Lung (tissue), 12 donors: ENCODE measurements around the gene THAP3. TPM values are rescaled to one million over a fixed set of nuclear protein-coding genes. Genes with fewer than 3 reads are reported as not detected.

Experiments used
- ATAC-seq: fragments of 200-7000 bp; cut with Tn5 transposase; one replicate; pipeline ENCODE4 v1.9.1; 2020; ENCODE audit warnings: moderate number of reproducible peaks; ENCODE audit not compliant: insufficient read depth, low FRiP score
- DNase-seq, 3 donors: peaks; one replicate each; pipeline ENCODE4 v3.0.0-alpha.2; 2013 to 2017
- H3K27ac ChIP-seq, 2 donors: one replicate each; pipeline ENCODE4 v1.5.1; 2013; ENCODE audit warnings: mild to moderate bottlenecking in 2 of 2, moderate library complexity in 2 of 2, control low read depth in 1 of 2, inconsistent platforms in 1 of 2, low read depth in 1 of 2, low read length in 1 of 2
- H3K27me3 ChIP-seq, 3 donors: one replicate each; pipeline ENCODE4 v1.5.1; 2013; ENCODE audit warnings: low read length in 2 of 3; ENCODE audit not compliant: control insufficient read depth in 3 of 3, insufficient read depth in 3 of 3
- H3K36me3 ChIP-seq, 4 donors: one replicate each; pipeline ENCODE4 v1.5.1; 2013; ENCODE audit warnings: low read length in 4 of 4, mild to moderate bottlenecking in 1 of 4, moderate library complexity in 1 of 4; ENCODE audit not compliant: control insufficient read depth in 4 of 4, insufficient read depth in 4 of 4
- H3K4me1 ChIP-seq, 5 donors: one replicate each; pipeline ENCODE4 v1.5.1; 2013; ENCODE audit warnings: low read length in 5 of 5, mild to moderate bottlenecking in 2 of 5, moderate library complexity in 1 of 5; ENCODE audit not compliant: control insufficient read depth in 5 of 5, insufficient read depth in 5 of 5
- H3K4me3 ChIP-seq: one replicate; pipeline ENCODE4 v1.5.1; 2013; ENCODE audit warnings: mild to moderate bottlenecking, control low read depth, moderate library complexity
- H3K9ac ChIP-seq, 2 donors: one replicate each; pipeline ENCODE4 v1.5.1; 2013; ENCODE audit warnings: low read length in 2 of 2, control low read depth in 1 of 2; ENCODE audit not compliant: insufficient read depth in 1 of 2
- H3K9me3 ChIP-seq, 4 donors: one replicate each; pipeline ENCODE4 v1.5.1; 2013; ENCODE audit warnings: low read length in 3 of 4, mild to moderate bottlenecking in 1 of 4, moderate library complexity in 1 of 4; ENCODE audit not compliant: control insufficient read depth in 4 of 4, insufficient read depth in 3 of 4
- CTCF ChIP-seq: IDR thresholded peaks from 2 replicates; pipeline ENCODE4 v1.5.1; 2012; ENCODE audit warnings: mild to moderate bottlenecking; ENCODE audit errors: control extremely low read depth, extremely low read depth
- WGBS, 2 donors: extraction: QIAGEN DNeasy Blood & Tissue Kit; methylation state at CpG; one replicate each; pipeline ENCODE4 v1.1.7; 2013; 5-methylcytosine and 5-hydroxymethylcytosine counted together
- polyA plus RNA-seq, 2 donors: library from polyadenylated mRNA; stranded (reverse); fragments of 200-250 nt; gene quantifications; one replicate each; pipeline ENCODE4 v1.2.1, GENCODE V29; 2013
- total RNA-seq, 2 donors: library from RNA; depleted of rRNA in 1 of 2; stranded (reverse); fragments of >200 nt in 1 of 2; gene quantifications; one replicate each; pipeline ENCODE4 v1.2.1, GENCODE V29; 2014 to 2021
- donor health status: control.
- donor health status: control.
- donor health status: Bipolar disorder and iron deficiency.
- donor health status: healthy.
- donor health status: DM: yes; HTN: yes; CAD: no.

THAP3 gene
- total and polyA plus RNA-seq, 4 donors = 12.6 to 26.5 (median 20.8) TPM

GRCh38 chr1:6623269-6623965 lies 1.3 kb upstream of the THAP3 start:
- ATAC-seq (no peak), DNase-seq (no peak)
- no peak overlapping the region for H3K4me3 ChIP-seq
- 86 to 89% methylated on average over 14 of the region's 14 CpGs for WGBS, 2 donors
- peaks cover 0 to 3% (median 0%) of the 10 kb centered on the region in 4 donors for H3K9me3 ChIP-seq
- no peaks in the 10 kb centered on the region for H3K27me3 ChIP-seq
- H3K36me3 ChIP-seq = peaks cover 7 to 33% (median 31%) of the 10 kb centered on the region in 4 donors
- H3K27ac ChIP-seq = no peak overlapping the region
- H3K4me1 ChIP-seq = peaks cover 0 to 8% (median 0%) of the 10 kb centered on the region in 5 donors
- no peak for TF ChIP-seq CTCF
- no peak overlapping the region for H3K9ac ChIP-seq

- H3K27me3 ChIP-seq = no peaks in the 10 kb centered on the region
- H3K9me3 ChIP-seq = no peaks in the 10 kb centered on the region
- peaks cover 0 to 8% (median 0%) of the 10 kb centered on the region in 5 donors for H3K4me1 ChIP-seq
- TF ChIP-seq CTCF = no peak
- DNase-seq = peak; percentile 51 to 63 (median 52)
- H3K36me3 ChIP-seq = peaks cover 5 to 39% (median 33%) of the 10 kb centered on the region in 4 donors
- H3K27ac ChIP-seq = peak overlapping the region; percentile 73 to 81
- 7 to 12% methylated on average over 30 to 32 of the region's 32 CpGs for WGBS, 2 donors
- H3K4me3 ChIP-seq = peak overlapping the region; percentile 82
- H3K9ac ChIP-seq = peak overlapping the region; percentile 53 to 71
- ATAC-seq = no peak
Measured at GRCh38 chr1:6625584-6626149, 999 bp downstream of the THAP3 start.

GRCh38 chr1:6627031-6627430 lies 2.4 kb downstream of the THAP3 start:
- H3K4me3 ChIP-seq = no peak overlapping the region
- TF ChIP-seq CTCF = no peak

More at GRCh38 chr1:6627031-6627430, 2.4 kb downstream of the THAP3 start:
- Histone ChIP-seq H3K4me1 (peaks cover 0 to 8% (median 0%) of the 10 kb centered on the region in 5 donors), H3K27ac (no peak overlapping the region), H3K9me3 (no peaks in the 10 kb centered on the region), H3K36me3 (peaks cover 0 to 31% (median 26%) of the 10 kb centered on the region in 4 donors), H3K27me3 (no peaks in the 10 kb centered on the region), H3K9ac (no peak overlapping the region)
- ATAC-seq (no peak), DNase-seq (no peak)
- WGBS, 2 donors = 95 to 100% methylated on average over 9 of the region's 9 CpGs
